HepG2 (cell line): ENCODE results near the gene TULP4. TPM values are rescaled to one million over a fixed set of nuclear protein-coding genes. Genes with fewer than 3 reads are reported as not detected.
A peak's percentile ranks its signal among the peaks of the same experiment; 100 is the strongest.

ENCODE experiments used
- ATAC-seq: fragments of 200-7000 bp; cut with Tn5 transposase; 3 replicates; pipeline ENCODE4 v1.9.1; 2020; ENCODE audit warnings: mild to moderate bottlenecking, moderate library complexity
- BruUV-seq: library from RNA; stranded (reverse); fragments of 400-500 nt; replicated peaks from 2 replicates; lab custom pipeline; 2021; lab: Mats Ljungman, UMichigan
- CTCF ChIA-PET: fragments of 300-600 bp; formaldehyde crosslinking; extraction: SDS; loops from one replicate; lab custom pipeline; 2021; ENCODE audit warnings: low total read pairs, inconsistent platforms, low intra/inter-chr PET ratio; lab: Yijun Ruan, JAX
- POLR2A ChIA-PET: fragments of 350-600 bp; sonication (Branson Sonifier 250); formaldehyde crosslinking; loops from one replicate; lab custom pipeline; 2020; ENCODE audit warnings: antibody characterized with exemption, inconsistent platforms; lab: Yijun Ruan, JAX
- DNase-seq: peaks from one replicate; pipeline ENCODE4 v3.0.0-alpha.2; 2015; ENCODE audit warnings: low spot score
- FAIRE-seq: peaks from 3 replicates; lab custom pipeline; 2011; peaks lifted over from hg19 to GRCh38; lab: Jason Lieb, UNC
- H2AFZ ChIP-seq: one replicate; pipeline ENCODE4 v1.6.1; 2011; ENCODE audit warnings: low read length, inconsistent platforms
- H3K27ac ChIP-seq: fragments of 300-600 bp; 3 replicates; pipeline ENCODE4 v1.8.0; 2011; ENCODE audit warnings: mixed run types, mild to moderate bottlenecking, mixed read lengths, low read length, inconsistent platforms; ENCODE audit not compliant: insufficient read depth; ENCODE audit errors: extremely low read length
- H3K27me3 ChIP-seq, 2 experiments: fragments of 200-600 bp in 1 of 2; 2 replicates in 1 of 2; 3 replicates in 1 of 2; pipeline versions ENCODE4 v1.6.0 to v1.8.0; 2011; ENCODE audit warnings: low read length in 2 of 2, mild to moderate bottlenecking in 2 of 2, moderate library complexity in 2 of 2, inconsistent platforms in 1 of 2; ENCODE audit not compliant: insufficient read depth in 2 of 2, control insufficient read depth in 1 of 2
- H3K36me3 ChIP-seq, 2 experiments: fragments of 200-600 bp in 1 of 2; replicated peaks in 1 of 2; 2 replicates in 1 of 2; 3 replicates in 1 of 2; pipeline versions ENCODE4 v1.5.1 to v1.8.0; 2011; ENCODE audit warnings: low read length in 2 of 2, inconsistent platforms in 1 of 2; ENCODE audit not compliant: insufficient read depth in 2 of 2, control insufficient read depth in 1 of 2
- H3K4me1 ChIP-seq: 2 replicates; pipeline ENCODE4 v1.5.1; 2012; ENCODE audit warnings: low read length, inconsistent platforms; ENCODE audit not compliant: insufficient read depth
- H3K4me2 ChIP-seq: 2 replicates; pipeline ENCODE4 v1.6.0; 2011; ENCODE audit warnings: low read depth, low read length, inconsistent platforms
- H3K4me3 ChIP-seq, 3 experiments: fragments of 200-600 bp in 1 of 3; sonication (generic), shearing (Covaris generic) in 1 of 3; replicated peaks in 1 of 3; 2 replicates each; pipeline ENCODE4 v1.5.1; 2011 to 2016; ENCODE audit warnings: low read length in 3 of 3, inconsistent platforms in 2 of 3, low read depth in 2 of 3, mild to moderate bottlenecking in 2 of 3, control low read depth in 1 of 3, mixed read lengths in 1 of 3; ENCODE audit not compliant: insufficient read depth in 1 of 3
- H3K79me2 ChIP-seq: one replicate; pipeline ENCODE4 v1.6.1; 2011; ENCODE audit warnings: low read length, inconsistent platforms; ENCODE audit not compliant: insufficient read depth
- H3K9ac ChIP-seq: 2 replicates; pipeline ENCODE4 v1.6.0; 2011; ENCODE audit warnings: mild to moderate bottlenecking, low read depth, low read length, inconsistent platforms; ENCODE audit not compliant: insufficient read depth
- H3K9me3 ChIP-seq: 2 replicates; pipeline ENCODE4 v1.5.1; 2012; ENCODE audit warnings: mild to moderate bottlenecking, low read length
- H4K20me1 ChIP-seq: 2 replicates; pipeline ENCODE4 v1.6.0; 2011; ENCODE audit warnings: inconsistent platforms, mild to moderate bottlenecking, low read length, moderate library complexity; ENCODE audit not compliant: insufficient read depth
- CAMTA2 ChIP-seq: sonication (generic); formaldehyde crosslinking; IDR thresholded peaks from 2 replicates; pipeline ENCODE4 v1.4.0; 2020; ENCODE audit warnings: mild to moderate bottlenecking, missing genetic modification reagents, borderline replicate concordance
- CCDC6 ChIP-seq: sonication (generic); formaldehyde crosslinking; IDR thresholded peaks from 2 replicates; pipeline ENCODE4 v1.8.1; 2022; ENCODE audit warnings: mild to moderate bottlenecking, missing genetic modification reagents, moderate library complexity
- FOSL1 ChIP-seq: sonication (generic); formaldehyde crosslinking; IDR thresholded peaks from 2 replicates; pipeline ENCODE4 v1.9.0; 2021; ENCODE audit warnings: missing genetic modification reagents, borderline replicate concordance
- KMT2B ChIP-seq: IDR thresholded peaks from 2 replicates; pipeline ENCODE4 v1.6.1; 2016; ENCODE audit warnings: missing genetic modification reagents, missing compliant biosample characterization
- MAFK ChIP-seq, 2 experiments: IDR thresholded peaks in 1 of 2; conservative IDR thresholded peaks in 1 of 2; 2 replicates each; pipeline ENCODE4 v1.6.1; 2011; ENCODE audit warnings: improper control_type of control experiment in 2 of 2, low read length in 2 of 2
- MIER3 ChIP-seq: IDR thresholded peaks from 2 replicates; pipeline ENCODE4 v1.6.1; 2016; ENCODE audit warnings: missing compliant biosample characterization, borderline replicate concordance
- PCBP2 ChIP-seq: fragments of 200-400 bp; formaldehyde crosslinking; optimal IDR thresholded peaks from 2 replicates; pipeline ENCODE3; 2018; ENCODE audit warnings: low read length, low read depth; ENCODE audit not compliant: poor library complexity, severe bottlenecking
- ZNF292 ChIP-seq: sonication (generic); formaldehyde crosslinking; IDR thresholded peaks from 2 replicates; pipeline ENCODE4 v1.8.1; 2022; ENCODE audit warnings: mild to moderate bottlenecking, low read depth, missing genetic modification reagents, borderline replicate concordance
- ZNF720 ChIP-seq: sonication (generic); formaldehyde crosslinking; IDR thresholded peaks from 2 replicates; pipeline ENCODE4 v1.4.0; 2020; ENCODE audit warnings: missing genetic modification reagents
- WGBS: methylation state at CpG from one replicate; pipeline ENCODE4 v1.1.6; 2017; ENCODE audit warnings: low lambda C conversion rate; 5-methylcytosine and 5-hydroxymethylcytosine counted together
- in situ Hi-C: cut with HindIII; loops from 2 replicates; pipeline ENCODE4 v1.10.0; 2017; ENCODE audit warnings: low pct_unique_long_range_greater_than_20kb; ENCODE audit not compliant: extremely low pct_ligation_motif_present
- intact Hi-C: fragments of 100-400 bp; cut with micrococcal nuclease; formaldehyde crosslinking; loops from one replicate; pipeline ENCODE4 v1.10.0; 2022; ENCODE audit not compliant: unreplicated experiment
- polyA plus RNA-seq, 8 experiments: library from polyadenylated mRNA; depleted of rRNA in 3 of 8; stranded (reverse) in 7 of 8; unstranded in 1 of 8; fragments of >200 nt; fragmentation: Illumina TruSeq in 4 of 8; extraction: Trizol in 4 of 8; gene quantifications; 2 replicates each; pipeline versions ENCODE4 v1.2.1 to v1.2.3, GENCODE V29; 2011 to 2016; ENCODE audit warnings: low read depth in 4 of 8, missing spikeins in 1 of 8, mixed read lengths in 1 of 8; ENCODE audit not compliant: insufficient read depth in 1 of 8
- total RNA-seq, 5 experiments: library from RNA; depleted of rRNA; stranded (reverse); fragments of >200 nt; fragmentation: Illumina TruSeq; extraction: Trizol; gene quantifications; 2 replicates each; pipeline ENCODE4 v1.2.3, GENCODE V29; 2016; ENCODE audit warnings: low read depth in 1 of 5
- TF ChIP-seq, protein P1 (sequence below): sonication (generic); formaldehyde crosslinking; IDR thresholded peaks from 2 replicates; pipeline ENCODE4 v1.4.0; 2020; ENCODE audit warnings: mild to moderate bottlenecking, low read depth, missing genetic modification reagents
- TF ChIP-seq, protein P2 (sequence below): sonication (generic); formaldehyde crosslinking; IDR thresholded peaks from 2 replicates; pipeline ENCODE4 v1.8.0; 2022; ENCODE audit warnings: mild to moderate bottlenecking, missing genetic modification reagents, moderate library complexity
- TF ChIP-seq, protein P3 (sequence below): sonication (generic); formaldehyde crosslinking; IDR thresholded peaks from 2 replicates; pipeline ENCODE4 v1.4.0; 2020; ENCODE audit warnings: missing genetic modification reagents, mild to moderate bottlenecking, borderline replicate concordance

The TULP4 gene
- total and polyA plus RNA-seq, 2 of the 13 experiments (the other 11 are each of a cell fraction or from before 2014, with no cell fraction given), result 21.1 to 122 TPM

DNA sequence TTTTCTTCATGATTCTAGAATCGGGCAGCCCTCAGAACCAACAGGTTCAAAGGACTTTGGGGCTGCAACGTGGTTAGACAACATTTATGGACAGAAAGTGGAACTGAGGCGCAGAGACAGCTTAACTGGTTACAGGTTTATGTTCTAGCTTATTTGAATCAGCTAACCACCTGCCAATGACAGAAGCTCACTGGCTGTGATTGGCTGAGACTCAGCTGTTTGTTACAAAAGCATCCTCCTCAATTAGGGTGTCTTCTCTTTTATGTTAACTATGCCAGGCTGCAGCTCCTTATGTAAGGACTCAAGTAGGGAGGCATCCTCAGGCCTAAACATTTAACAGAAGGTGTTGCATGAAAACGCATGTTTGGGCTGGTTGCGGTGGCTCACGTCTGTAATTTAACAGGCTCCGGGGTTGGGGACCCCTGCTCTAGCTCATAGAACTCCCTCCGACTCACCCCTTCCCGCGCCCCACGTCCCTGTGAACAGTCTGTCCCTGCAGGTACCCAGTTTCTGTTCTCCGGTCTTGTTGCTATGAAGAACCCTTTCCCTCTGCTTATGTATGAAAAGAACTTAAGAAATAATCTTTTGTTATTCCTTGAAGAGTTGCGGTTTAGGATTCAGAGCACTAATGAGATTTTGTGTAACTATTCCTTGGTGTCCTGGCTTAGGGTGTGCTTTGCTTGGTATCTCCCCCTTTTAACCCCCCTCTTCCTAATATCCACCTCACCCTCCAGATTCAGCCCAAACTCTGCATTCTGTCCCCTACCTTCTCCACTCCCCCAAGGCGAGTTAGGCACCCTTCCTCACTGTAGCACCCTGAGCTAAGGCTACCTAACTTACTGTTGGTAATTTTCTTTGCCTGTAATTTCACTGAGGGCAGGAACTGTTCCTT, 246.4 kb downstream of the TULP4 start:
- peaks cover 24% of the 10 kb centered on the region for H4K20me1 ChIP-seq
- no peak for DNase-seq
- H2AFZ ChIP-seq, result no peak overlapping the region
- no peak for FAIRE-seq
- ChIA-PET POLR2A (interaction anchor here (0.7 to 3.1 kb wide), 9 partner anchors 10 to 86 kb away, joined by 3 to 12 read pairs (median 6); partner anchors contain the start of gene DYNLT1), CTCF (no interaction called here)
- no peaks in the 10 kb centered on the region for H3K36me3 ChIP-seq
- peak overlapping the region; percentile 96 for H3K4me2 ChIP-seq
- intact Hi-C loops (no loop called here), in situ Hi-C loops (no loop called here)
- peak overlapping the region; percentile 82 for H3K27ac ChIP-seq
- no peaks in the 10 kb centered on the region for H3K9me3 ChIP-seq
- BruUV-seq, result no TSS peak
- H3K4me1 ChIP-seq, result peaks cover 87% of the 10 kb centered on the region
- H3K9ac ChIP-seq, result peak overlapping the region; percentile 88; the same call in 1 of the 2 replicates
- ATAC-seq, result no peak
- H3K79me2 ChIP-seq, result peaks cover 35% of the 10 kb centered on the region
- WGBS, result 94% methylated on average over 14 of the region's 14 CpGs
- H3K27me3 ChIP-seq, result no peaks in the 10 kb centered on the region
- TF ChIP-seq CCDC6 (no peak), PCBP2 (peak; percentile 66), ZNF292 (CRISPR knock-in tag) (peak; percentile 10; the same call in 1 of the 2 replicates), CAMTA2 (CRISPR knock-in tag) (0 out of 2 replicates have a peak, but pooled peaks have one; percentile 23), MIER3 (CRISPR knock-in tag) (0 out of 2 replicates have a peak, but pooled peaks have one; percentile 13)
- no peak overlapping the region for H3K4me3 ChIP-seq

DNA sequence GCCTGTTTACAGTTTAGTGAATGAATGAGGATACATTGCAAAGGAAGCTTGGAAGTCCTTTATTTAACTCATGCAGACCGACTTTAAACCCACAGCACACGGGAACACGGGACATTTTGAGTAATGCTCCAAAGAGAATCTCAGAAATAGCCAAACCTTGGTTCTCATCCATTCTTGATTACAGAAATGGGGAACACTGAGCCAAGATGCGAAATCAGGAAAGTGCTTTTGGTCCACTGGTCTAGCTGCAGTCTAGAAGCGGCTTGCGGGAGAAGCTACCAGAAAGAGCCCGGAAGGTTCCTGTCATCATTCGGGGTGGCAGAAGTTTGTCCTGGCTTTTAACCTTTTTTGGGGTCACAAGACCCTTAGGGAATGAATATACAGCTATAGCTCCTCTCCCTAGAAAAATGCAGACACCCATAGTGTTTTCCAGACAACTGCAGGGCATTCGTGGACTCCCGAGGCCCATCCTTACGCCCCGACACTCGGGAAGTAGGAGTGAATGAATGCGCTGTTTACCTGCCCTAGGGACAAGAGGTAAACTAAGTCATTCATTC, 247.2 kb downstream of the TULP4 start:
- ChIA-PET CTCF (no interaction called here), POLR2A (interaction anchor here (0.6 to 3.1 kb wide), 7 partner anchors 8 to 85 kb away, joined by 3 to 12 read pairs (median 7); partner anchors contain the start of gene DYNLT1)
- Histone ChIP-seq H3K4me2 (peak overlapping the region; percentile 96), H3K36me3 (peaks cover 2 to 6% of the 10 kb centered on the region in 2 experiments; a peak in 2 of 5 replicates), H4K20me1 (peaks cover 31% of the 10 kb centered on the region), H2AFZ (no peak overlapping the region), H3K9ac (peak overlapping the region; percentile 88), H3K9me3 (no peaks in the 10 kb centered on the region), H3K79me2 (peaks cover 43% of the 10 kb centered on the region), H3K27me3 (no peaks in the 10 kb centered on the region), H3K27ac (peak overlapping the region; percentile 82), H3K4me1 (peaks cover 87% of the 10 kb centered on the region), H3K4me3 (peak overlapping the region; percentile 75 to 90 (median 89); a peak in 5 of 6 replicates)
- DNase-seq (no peak), ATAC-seq (no peak), FAIRE-seq (no peak)
- in situ Hi-C loops, result no loop called here
- intact Hi-C loops, result no loop called here
- BruUV-seq, result TSS peak; percentile 97
- WGBS, result 71% methylated on average over 11 of the region's 14 CpGs
- TF ChIP-seq, protein P1, sequence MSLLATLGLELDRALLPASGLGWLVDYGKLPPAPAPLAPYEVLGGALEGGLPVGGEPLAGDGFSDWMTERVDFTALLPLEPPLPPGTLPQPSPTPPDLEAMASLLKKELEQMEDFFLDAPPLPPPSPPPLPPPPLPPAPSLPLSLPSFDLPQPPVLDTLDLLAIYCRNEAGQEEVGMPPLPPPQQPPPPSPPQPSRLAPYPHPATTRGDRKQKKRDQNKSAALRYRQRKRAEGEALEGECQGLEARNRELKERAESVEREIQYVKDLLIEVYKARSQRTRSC (CRISPR knock-in tag), result no peak
- TF ChIP-seq KMT2B (no peak; the same call in 1 of the 2 replicates), MAFK (conservative IDR thresholded peaks at IDR 0.05 in 1 of 2, IDR thresholded peaks at IDR 0.05 in 1 of 2; ENCODE audit: low read length in 2 of 2) (no peak), FOSL1 (CRISPR knock-in tag) (no peak), ZNF720 (CRISPR knock-in tag) (no peak)
- TF ChIP-seq, protein P2, sequence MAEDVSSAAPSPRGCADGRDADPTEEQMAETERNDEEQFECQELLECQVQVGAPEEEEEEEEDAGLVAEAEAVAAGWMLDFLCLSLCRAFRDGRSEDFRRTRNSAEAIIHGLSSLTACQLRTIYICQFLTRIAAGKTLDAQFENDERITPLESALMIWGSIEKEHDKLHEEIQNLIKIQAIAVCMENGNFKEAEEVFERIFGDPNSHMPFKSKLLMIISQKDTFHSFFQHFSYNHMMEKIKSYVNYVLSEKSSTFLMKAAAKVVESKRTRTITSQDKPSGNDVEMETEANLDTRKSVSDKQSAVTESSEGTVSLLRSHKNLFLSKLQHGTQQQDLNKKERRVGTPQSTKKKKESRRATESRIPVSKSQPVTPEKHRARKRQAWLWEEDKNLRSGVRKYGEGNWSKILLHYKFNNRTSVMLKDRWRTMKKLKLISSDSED (CRISPR knock-in tag), result no peak
- TF ChIP-seq, protein P3, sequence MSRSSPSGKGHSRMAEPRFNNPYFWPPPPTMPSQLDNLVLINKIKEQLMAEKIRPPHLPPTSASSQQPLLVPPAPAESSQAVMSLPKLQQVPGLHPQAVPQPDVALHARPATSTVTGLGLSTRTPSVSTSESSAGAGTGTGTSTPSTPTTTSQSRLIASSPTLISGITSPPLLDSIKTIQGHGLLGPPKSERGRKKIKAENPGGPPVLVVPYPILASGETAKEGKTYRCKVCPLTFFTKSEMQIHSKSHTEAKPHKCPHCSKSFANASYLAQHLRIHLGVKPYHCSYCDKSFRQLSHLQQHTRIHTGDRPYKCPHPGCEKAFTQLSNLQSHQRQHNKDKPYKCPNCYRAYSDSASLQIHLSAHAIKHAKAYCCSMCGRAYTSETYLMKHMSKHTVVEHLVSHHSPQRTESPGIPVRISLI, result no peak
